Keratinocyte (primary cell): ENCODE results near the gene ASTN2. TPM values are rescaled to one million over a fixed set of nuclear protein-coding genes. Genes with fewer than 3 reads are reported as not detected.

ENCODE experiments used
- DNase-seq: peaks from one replicate; pipeline ENCODE4 v3.0.0-alpha.2; 2011; ENCODE audit warnings: low read depth, missing footprints, low spot score
- FAIRE-seq: peaks from 2 replicates; lab custom pipeline; 2011; peaks lifted over from hg19 to GRCh38; lab: Jason Lieb, UNC
- H2AFZ ChIP-seq: 2 replicates; pipeline ENCODE4 v1.6.0; 2012; ENCODE audit warnings: low read length, control low read depth, inconsistent platforms; ENCODE audit not compliant: control insufficient read depth
- H3K27ac ChIP-seq: 2 replicates; pipeline ENCODE4 v1.5.1; 2011; ENCODE audit warnings: low read length; ENCODE audit not compliant: control insufficient read depth, insufficient read depth
- H3K27me3 ChIP-seq: 3 replicates; pipeline ENCODE4 v1.6.0; 2011; ENCODE audit warnings: low read length; ENCODE audit not compliant: control insufficient read depth, insufficient read depth; ENCODE audit errors: extremely low read depth
- H3K36me3 ChIP-seq, 2 experiments: 2 replicates in 1 of 2; 3 replicates in 1 of 2; pipeline ENCODE4 v1.5.1; 2011; ENCODE audit warnings: low read length in 2 of 2, mild to moderate bottlenecking in 1 of 2; ENCODE audit not compliant: control insufficient read depth in 2 of 2, insufficient read depth in 2 of 2; ENCODE audit errors: extremely low read depth in 1 of 2
- H3K4me1 ChIP-seq: 3 replicates; pipeline ENCODE4 v1.5.1; 2011; ENCODE audit warnings: low read length; ENCODE audit not compliant: control insufficient read depth, insufficient read depth; ENCODE audit errors: extremely low read depth
- H3K4me2 ChIP-seq: 3 replicates; pipeline ENCODE4 v1.6.0; 2011; ENCODE audit warnings: low read depth, low read length; ENCODE audit not compliant: control insufficient read depth, insufficient read depth; ENCODE audit errors: extremely low read depth
- H3K4me3 ChIP-seq, 3 experiments: fragments of 200-600 bp in 1 of 3; sonication (generic) in 1 of 3; 2 replicates in 2 of 3; 3 replicates in 1 of 3; pipeline ENCODE4 v1.5.1; 2011 to 2016; ENCODE audit warnings: low read length in 3 of 3, mild to moderate bottlenecking in 3 of 3, control low read depth in 2 of 3, inconsistent platforms in 1 of 3, low read depth in 1 of 3, mixed read lengths in 1 of 3, mixed run types in 1 of 3, moderate library complexity in 1 of 3; ENCODE audit not compliant: control insufficient read depth in 2 of 3, insufficient read depth in 2 of 3; ENCODE audit errors: extremely low read depth in 1 of 3
- H3K79me2 ChIP-seq: 2 replicates; pipeline ENCODE4 v1.6.0; 2012; ENCODE audit warnings: low read length; ENCODE audit not compliant: control insufficient read depth, insufficient read depth
- H3K9ac ChIP-seq: 3 replicates; pipeline ENCODE4 v1.6.0; 2011; ENCODE audit warnings: low read length; ENCODE audit not compliant: control insufficient read depth, insufficient read depth; ENCODE audit errors: extremely low read depth
- H3K9me1 ChIP-seq: 3 replicates; pipeline ENCODE4 v1.6.0; 2011; ENCODE audit warnings: low read length; ENCODE audit not compliant: control insufficient read depth, insufficient read depth; ENCODE audit errors: extremely low read depth
- H3K9me3 ChIP-seq: 2 replicates; pipeline ENCODE4 v1.5.1; 2012; ENCODE audit warnings: low read depth, low read length; ENCODE audit not compliant: control insufficient read depth
- H4K20me1 ChIP-seq: 3 replicates; pipeline ENCODE4 v1.6.0; 2011; ENCODE audit warnings: low read length; ENCODE audit not compliant: control insufficient read depth, insufficient read depth; ENCODE audit errors: extremely low read depth
- EZH2 ChIP-seq: IDR thresholded peaks from one replicate; pipeline ENCODE4 v1.6.1; 2012; ENCODE audit warnings: inconsistent platforms, mild to moderate bottlenecking, low read length, moderate library complexity
- dilution Hi-C: fragments of 300-500 bp; cut with MboI; formaldehyde crosslinking; loops from one replicate; pipeline ENCODE4 v1.7.0; 2020; ENCODE audit warnings: low sequenced_read_pairs; ENCODE audit not compliant: extremely low pct_ligation_motif_present
- polyA plus RNA-seq, 5 experiments: library from polyadenylated mRNA; depleted of rRNA in 3 of 5; stranded (reverse) in 3 of 5; stranded (forward) in 1 of 5; unstranded in 1 of 5; fragments of >200 nt; gene quantifications; 1 replicate in 1 of 5; 2 replicates in 3 of 5; 3 replicates in 1 of 5; pipeline versions ENCODE4 v1.2.1 to v1.2.3, GENCODE V29; 2011 to 2012; ENCODE audit warnings: missing spikeins in 2 of 5, low read depth in 1 of 5, low replicate concordance in 1 of 5
- TF ChIP-seq, protein P1 (sequence below), 3 experiments: IDR thresholded peaks in 1 of 3; conservative IDR thresholded peaks in 1 of 3; optimal IDR thresholded peaks in 1 of 3; 2 replicates in 2 of 3; 3 replicates in 1 of 3; pipeline versions ENCODE3 to v1.5.1; 2011; ENCODE audit warnings: low read length in 3 of 3, mild to moderate bottlenecking in 3 of 3, moderate library complexity in 2 of 3, control low read depth in 1 of 3, inconsistent platforms in 1 of 3; ENCODE audit not compliant: insufficient read depth in 2 of 3; ENCODE audit errors: extremely low read depth in 1 of 3

ASTN2 gene
- polyA plus RNA-seq, 1 donor (not counting 4 experiments of a cell fraction or from before 2014, with no cell fraction given): 0.31 TPM

DNA sequence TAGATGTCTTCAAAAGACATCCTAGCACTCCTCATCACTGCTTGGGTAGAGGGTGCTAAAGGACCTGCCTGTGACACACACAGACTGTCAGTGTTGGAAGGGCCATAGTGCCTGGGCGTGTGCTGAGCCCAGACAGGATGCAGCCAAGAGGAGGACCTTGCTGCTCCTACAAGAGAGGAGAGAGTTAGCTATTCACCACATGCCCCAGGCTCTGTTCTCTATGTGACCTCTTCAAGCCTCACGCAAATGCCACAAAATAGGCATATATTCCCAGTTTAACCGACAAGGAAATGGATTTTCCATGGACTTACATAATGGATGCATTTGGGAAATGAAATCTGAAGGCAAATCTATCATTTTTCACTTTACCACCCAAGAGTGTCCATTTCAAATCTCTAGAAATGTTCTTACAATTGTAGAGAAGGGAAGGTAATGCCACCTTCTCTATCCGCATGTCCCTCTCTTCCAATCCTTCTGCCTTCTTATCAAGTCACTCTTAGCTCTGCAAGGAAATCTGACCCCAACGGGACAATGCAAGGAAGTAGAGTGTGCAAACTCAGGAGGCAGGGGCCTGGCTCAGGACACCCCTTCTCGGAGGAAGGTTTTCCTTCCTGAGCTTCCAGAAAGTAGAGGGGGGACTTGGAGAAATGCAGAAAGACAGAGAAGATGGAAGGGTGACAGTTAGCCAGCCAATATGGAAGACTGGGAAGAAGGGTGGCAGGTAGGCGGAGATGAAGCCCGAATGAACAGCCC, 678.3 kb downstream of the ASTN2 start:
- Histone ChIP-seq H3K9me3 (no peaks in the 10 kb centered on the region), H3K4me1 (no peaks in the 10 kb centered on the region), H3K4me3 (no peak overlapping the region), H3K9ac (no peak overlapping the region), H4K20me1 (no peaks in the 10 kb centered on the region), H3K27me3 (no peaks in the 10 kb centered on the region), H2AFZ (no peak overlapping the region), H3K4me2 (no peak overlapping the region), H3K9me1 (no peaks in the 10 kb centered on the region), H3K79me2 (no peaks in the 10 kb centered on the region), H3K36me3 (no peaks in the 10 kb centered on the region), H3K27ac (no peak overlapping the region)
- no peak for DNase-seq
- no peak for TF ChIP-seq EZH2
- TF ChIP-seq, protein P1, sequence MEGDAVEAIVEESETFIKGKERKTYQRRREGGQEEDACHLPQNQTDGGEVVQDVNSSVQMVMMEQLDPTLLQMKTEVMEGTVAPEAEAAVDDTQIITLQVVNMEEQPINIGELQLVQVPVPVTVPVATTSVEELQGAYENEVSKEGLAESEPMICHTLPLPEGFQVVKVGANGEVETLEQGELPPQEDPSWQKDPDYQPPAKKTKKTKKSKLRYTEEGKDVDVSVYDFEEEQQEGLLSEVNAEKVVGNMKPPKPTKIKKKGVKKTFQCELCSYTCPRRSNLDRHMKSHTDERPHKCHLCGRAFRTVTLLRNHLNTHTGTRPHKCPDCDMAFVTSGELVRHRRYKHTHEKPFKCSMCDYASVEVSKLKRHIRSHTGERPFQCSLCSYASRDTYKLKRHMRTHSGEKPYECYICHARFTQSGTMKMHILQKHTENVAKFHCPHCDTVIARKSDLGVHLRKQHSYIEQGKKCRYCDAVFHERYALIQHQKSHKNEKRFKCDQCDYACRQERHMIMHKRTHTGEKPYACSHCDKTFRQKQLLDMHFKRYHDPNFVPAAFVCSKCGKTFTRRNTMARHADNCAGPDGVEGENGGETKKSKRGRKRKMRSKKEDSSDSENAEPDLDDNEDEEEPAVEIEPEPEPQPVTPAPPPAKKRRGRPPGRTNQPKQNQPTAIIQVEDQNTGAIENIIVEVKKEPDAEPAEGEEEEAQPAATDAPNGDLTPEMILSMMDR (optimal IDR thresholded peaks at IDR 0.05 in 1 of 3, IDR thresholded peaks at IDR 0.05 in 1 of 3, conservative IDR thresholded peaks at IDR 0.05 in 1 of 3; ENCODE audit: extremely low read depth in 1 of 3, insufficient read depth in 2 of 3, low read length in 3 of 3): no peak
- dilution Hi-C loops: no loop called here
- FAIRE-seq: no peak

DNA sequence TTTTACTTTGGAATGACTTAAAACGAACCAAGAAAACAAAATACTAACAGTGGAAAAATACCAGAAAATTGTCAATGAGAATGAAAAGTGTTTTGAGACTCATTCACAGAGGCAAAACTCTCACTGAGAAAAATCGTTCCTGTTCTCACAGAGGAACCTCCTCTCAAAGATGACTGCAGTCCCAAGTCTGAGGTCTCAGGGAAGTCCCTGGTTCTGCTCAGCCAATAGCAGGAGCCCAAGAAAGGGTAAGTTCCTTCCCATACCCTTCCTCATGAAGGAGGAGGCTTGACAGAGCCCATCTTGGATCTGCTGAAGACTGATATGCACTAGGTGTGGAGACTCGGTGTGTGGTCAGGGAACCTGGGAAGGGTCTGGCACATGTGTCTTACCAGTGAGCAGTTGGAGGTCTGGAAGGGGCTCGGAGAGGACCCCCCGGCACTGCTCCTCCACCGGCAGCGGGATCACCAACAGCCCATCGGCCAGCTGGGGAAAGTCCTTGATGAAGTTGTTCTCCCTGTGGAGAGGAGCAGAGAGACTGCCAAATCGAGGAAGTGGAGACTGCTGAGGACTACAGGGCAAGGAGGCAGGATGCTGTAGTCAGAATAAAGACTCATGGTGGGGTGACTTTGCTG, 681.7 kb downstream of the ASTN2 start:
- Histone ChIP-seq H3K9me3 (no peaks in the 10 kb centered on the region), H2AFZ (no peak overlapping the region), H3K4me3 (no peak overlapping the region), H3K9ac (no peak overlapping the region), H3K27me3 (no peaks in the 10 kb centered on the region), H4K20me1 (no peaks in the 10 kb centered on the region), H3K36me3 (no peaks in the 10 kb centered on the region), H3K27ac (no peak overlapping the region), H3K4me2 (no peak overlapping the region), H3K79me2 (no peaks in the 10 kb centered on the region), H3K4me1 (no peaks in the 10 kb centered on the region), H3K9me1 (no peaks in the 10 kb centered on the region)
- no peak for DNase-seq
- no peak for FAIRE-seq
- dilution Hi-C loops: no loop called here
- no peak for TF ChIP-seq EZH2
- TF ChIP-seq, protein P1 (optimal IDR thresholded peaks at IDR 0.05 in 1 of 3, IDR thresholded peaks at IDR 0.05 in 1 of 3, conservative IDR thresholded peaks at IDR 0.05 in 1 of 3; ENCODE audit: extremely low read depth in 1 of 3, insufficient read depth in 2 of 3, low read length in 3 of 3): no peak
